Effector CD4-positive, alpha-beta T cell (primary cell): Measurements from ENCODE around the gene ARF5.

ENCODE experiments used
- DNase-seq: peaks from one replicate; pipeline ENCODE4 v3.0.0-alpha.2; 2020

Gene ARF5

GRCh38 chr7:127588697-127589482, 679 bp downstream of the ARF5 start:
- peak; percentile 22 for DNase-seq

GRCh38 chr7:127589896-127590295, 1.7 kb downstream of the ARF5 start:
- DNase-seq: no peak

GRCh38 chr7:127591189-127591588, 3.0 kb downstream of the ARF5 start:
- no peak for DNase-seq

- DNase-seq: no peak
Measured at GRCh38 chr7:127591591-127591990, 3.4 kb downstream of the ARF5 start.

GRCh38 chr7:127592550-127592949, 4.3 kb downstream of the ARF5 start:
- no peak for DNase-seq

- no peak for DNase-seq
Measured at GRCh38 chr7:127594490-127594889, 6.3 kb downstream of the ARF5 start.

- no peak for DNase-seq
Measured at GRCh38 chr7:127595737-127596136, 7.5 kb downstream of the ARF5 start.

GRCh38 chr7:127598318-127598717, 10.1 kb downstream of the ARF5 start:
- DNase-seq: no peak

GRCh38 chr7:127600885-127601284, 12.7 kb downstream of the ARF5 start:
- DNase-seq: no peak

- DNase-seq: no peak
Measured at GRCh38 chr7:127608446-127608845, 20.2 kb downstream of the ARF5 start.

GRCh38 chr7:127609297-127609696, 21.1 kb downstream of the ARF5 start:
- no peak for DNase-seq

- no peak for DNase-seq
Measured at GRCh38 chr7:127612263-127612662, 24.1 kb downstream of the ARF5 start.

GRCh38 chr7:127616724-127617123, 28.5 kb downstream of the ARF5 start:
- no peak for DNase-seq

GRCh38 chr7:127618042-127618441, 29.8 kb downstream of the ARF5 start, which contains the start of gene PAX4:
Gene PAX4, minus strand, starts transcription at chr7:127618142. Its CDS starts 2,214 bp downstream, at chr7:127615928.
- no peak for DNase-seq

GRCh38 chr7:127618775-127619174, 30.6 kb downstream of the ARF5 start:
- DNase-seq: no peak

GRCh38 chr7:127619681-127620405, 31.6 kb downstream of the ARF5 start:
- no peak for DNase-seq

- DNase-seq: no peak
Measured at GRCh38 chr7:127620406-127621233, 32.4 kb downstream of the ARF5 start.

- no peak for DNase-seq
Measured at GRCh38 chr7:127625331-127625730, 37.1 kb downstream of the ARF5 start.

GRCh38 chr7:127628445-127628844, 40.2 kb downstream of the ARF5 start:
- DNase-seq: no peak

GRCh38 chr7:127629268-127629854, 41.1 kb downstream of the ARF5 start:
- no peak for DNase-seq

- no peak for DNase-seq
Measured at GRCh38 chr7:127632276-127632910, 44.2 kb downstream of the ARF5 start.

- no peak for DNase-seq
Measured at GRCh38 chr7:127635659-127636285, 47.6 kb downstream of the ARF5 start.
